BJ (cell line): Measurements from ENCODE around the gene HEMK1. TPM values are rescaled to one million over a fixed set of nuclear protein-coding genes. Genes with fewer than 3 reads are reported as not detected.

Experiments used
- CTCF ChIA-PET: fragments of 350-600 bp; formaldehyde crosslinking; extraction: SDS; loops from one replicate; lab custom pipeline; 2021; ENCODE audit warnings: antibody characterized with exemption, inconsistent platforms; lab: Yijun Ruan, JAX
- POLR2A ChIA-PET: fragments of 300-600 bp; sonication (Branson Sonifier 250); formaldehyde crosslinking; extraction: SDS; loops from one replicate; lab custom pipeline; 2021; ENCODE audit warnings: antibody characterized with exemption; lab: Charles Lee
- DNase-seq: peaks from one replicate; pipeline ENCODE4 v3.0.0-alpha.2; 2011; ENCODE audit warnings: low read depth
- H3K27me3 ChIP-seq: 2 replicates; pipeline ENCODE4 v1.6.0; 2011; ENCODE audit warnings: low read length; ENCODE audit not compliant: control insufficient read depth, insufficient read depth
- H3K36me3 ChIP-seq: 2 replicates; pipeline ENCODE4 v1.5.1; 2011; ENCODE audit warnings: low read length; ENCODE audit not compliant: control insufficient read depth, insufficient read depth
- H3K4me3 ChIP-seq: 2 replicates; pipeline ENCODE4 v1.5.1; 2011; ENCODE audit warnings: low read depth, mild to moderate bottlenecking, control low read depth, low read length
- CTCF ChIP-seq: IDR thresholded peaks from 2 replicates; pipeline ENCODE4 v1.5.1; 2011; ENCODE audit warnings: low read depth, mild to moderate bottlenecking, control low read depth, inconsistent platforms, low read length, moderate library complexity; ENCODE audit not compliant: insufficient read depth
- polyA plus RNA-seq: library from polyadenylated mRNA; depleted of rRNA; stranded (reverse); fragments of >200 nt; gene quantifications from 2 replicates; pipeline ENCODE4 v1.2.3, GENCODE V29; 2011

HEMK1 gene
- polyA plus RNA-seq, 1 experiment: 21.3 TPM

GRCh38 chr3:50617911-50618481 is 48.7 kb downstream of the HEMK1 start:
- ChIA-PET CTCF (interaction anchor here (0.9 to 15.0 kb wide), 4 partner anchors 14 to 743 kb away, joined by 4 to 479 read pairs (median 12); partner anchors contain the start of genes C3orf18 and HEMK1), POLR2A (no interaction called here)
- Histone ChIP-seq H3K4me3 (peak overlapping the region; percentile 88), H3K36me3 (no peaks in the 10 kb centered on the region), H3K27me3 (no peaks in the 10 kb centered on the region)
- TF ChIP-seq CTCF: no peak
- DNase-seq: no peak

GRCh38 chr3:50620420-50620819 is 51.1 kb downstream of the HEMK1 start:
- no peaks in the 10 kb centered on the region for H3K27me3 ChIP-seq
- ChIA-PET CTCF (interaction anchor here (0.9 to 1.7 kb wide), 6 partner anchors 9 to 690 kb away, joined by 3 to 6 read pairs (median 4); partner anchors contain the start of gene CISH), POLR2A (no interaction called here)
- no peak for TF ChIP-seq CTCF
- no peaks in the 10 kb centered on the region for H3K36me3 ChIP-seq
- H3K4me3 ChIP-seq: no peak overlapping the region
- no peak for DNase-seq

- H3K27me3 ChIP-seq: no peaks in the 10 kb centered on the region
- H3K36me3 ChIP-seq: no peaks in the 10 kb centered on the region
- ChIA-PET POLR2A (no interaction called here), CTCF (interaction anchor here (1.1 to 1.7 kb wide), 3 partner anchors 9 to 690 kb away, joined by 3 to 5 read pairs (median 4); partner anchors contain the start of gene CISH)
- no peak for TF ChIP-seq CTCF
- H3K4me3 ChIP-seq: no peak overlapping the region
- DNase-seq: no peak
Observed at GRCh38 chr3:50620820-50621219, 51.5 kb downstream of the HEMK1 start.

- no peaks in the 10 kb centered on the region for H3K27me3 ChIP-seq
- no peak for TF ChIP-seq CTCF
- ChIA-PET POLR2A (no interaction called here), CTCF (interaction anchor here (1.2 to 1.6 kb wide), 2 partner anchors 9 to 81 kb away, joined by 3 read pairs; no protein-coding TSS in a partner anchor)
- DNase-seq: no peak
- H3K4me3 ChIP-seq: no peak overlapping the region
- no peaks in the 10 kb centered on the region for H3K36me3 ChIP-seq
Observed at GRCh38 chr3:50622881-50623280, 53.6 kb downstream of the HEMK1 start.

- Histone ChIP-seq H3K4me3 (no peak overlapping the region), H3K27me3 (no peaks in the 10 kb centered on the region), H3K36me3 (no peaks in the 10 kb centered on the region)
- ChIA-PET CTCF (interaction anchor here (1.2 to 1.6 kb wide), 2 partner anchors 10 to 82 kb away, joined by 3 read pairs; no protein-coding TSS in a partner anchor), POLR2A (no interaction called here)
- no peak for DNase-seq
- no peak for TF ChIP-seq CTCF
Observed at GRCh38 chr3:50623840-50624474, 54.6 kb downstream of the HEMK1 start.
